Motor neuron (in vitro differentiated cells): Measurements from ENCODE around the gene UBE2E2. TPM values are rescaled to one million over a fixed set of nuclear protein-coding genes. Genes with fewer than 3 reads are reported as not detected.

Source experiments
- ATAC-seq, 8 experiments: fragments of 200-7000 bp; cut with Tn5 transposase; replicated peaks in 6 of 8; 2 replicates each; pipeline ENCODE4 v1.8.0; 2021; ENCODE audit warnings: mild to moderate bottlenecking in 8 of 8, moderate library complexity in 8 of 8
- H3K27ac ChIP-seq, 2 donors: fragments of 250-450 bp; sonication (Bioruptor Pico); 2 replicates each; pipeline ENCODE4 v1.9.0; 2021; ENCODE audit warnings: antibody characterized with exemption in 2 of 2, mild to moderate bottlenecking in 2 of 2, moderate library complexity in 1 of 2
- H3K4me1 ChIP-seq, 2 donors: fragments of 250-450 bp; sonication (Bioruptor Pico); replicated peaks in 1 of 2; 2 replicates each; pipeline ENCODE4 v1.6.1; 2021; ENCODE audit warnings: antibody characterized with exemption in 2 of 2, mild to moderate bottlenecking in 2 of 2, moderate library complexity in 1 of 2
- H3K4me3 ChIP-seq, 5 donors: fragments of 250-450 bp; sonication (Bioruptor Pico); 2 replicates each; pipeline ENCODE4 v1.9.0; 2021; ENCODE audit warnings: antibody characterized with exemption in 5 of 5, mild to moderate bottlenecking in 5 of 5, moderate library complexity in 4 of 5
- WGBS, 10 experiments: fragments of 450-650 bp; shearing (Covaris generic); methylation state at CpG; one replicate each; pipeline ENCODE4 v1.0.0; 2022; 5-methylcytosine and 5-hydroxymethylcytosine counted together
- in situ Hi-C, 9 experiments: fragments of 400-800 bp; cut with MboI; loops; one replicate each; pipeline ENCODE4 v1.15.0; 2021; ENCODE audit warnings: low sequenced_read_pairs in 9 of 9, low pct_unique_long_range_greater_than_20kb in 2 of 9; ENCODE audit not compliant: unreplicated experiment in 9 of 9
- total RNA-seq, 8 experiments: library from RNA; unstranded; fragments of 300-600 nt; gene quantifications; 2 replicates each; pipeline versions ENCODE4 v1.2.3 to v1.2.4, GENCODE V29; 2022

Gene UBE2E2
- total RNA-seq, 8 experiments from 2014 or later, result 21.8 to 56.8 (median 46.5) TPM

DNA sequence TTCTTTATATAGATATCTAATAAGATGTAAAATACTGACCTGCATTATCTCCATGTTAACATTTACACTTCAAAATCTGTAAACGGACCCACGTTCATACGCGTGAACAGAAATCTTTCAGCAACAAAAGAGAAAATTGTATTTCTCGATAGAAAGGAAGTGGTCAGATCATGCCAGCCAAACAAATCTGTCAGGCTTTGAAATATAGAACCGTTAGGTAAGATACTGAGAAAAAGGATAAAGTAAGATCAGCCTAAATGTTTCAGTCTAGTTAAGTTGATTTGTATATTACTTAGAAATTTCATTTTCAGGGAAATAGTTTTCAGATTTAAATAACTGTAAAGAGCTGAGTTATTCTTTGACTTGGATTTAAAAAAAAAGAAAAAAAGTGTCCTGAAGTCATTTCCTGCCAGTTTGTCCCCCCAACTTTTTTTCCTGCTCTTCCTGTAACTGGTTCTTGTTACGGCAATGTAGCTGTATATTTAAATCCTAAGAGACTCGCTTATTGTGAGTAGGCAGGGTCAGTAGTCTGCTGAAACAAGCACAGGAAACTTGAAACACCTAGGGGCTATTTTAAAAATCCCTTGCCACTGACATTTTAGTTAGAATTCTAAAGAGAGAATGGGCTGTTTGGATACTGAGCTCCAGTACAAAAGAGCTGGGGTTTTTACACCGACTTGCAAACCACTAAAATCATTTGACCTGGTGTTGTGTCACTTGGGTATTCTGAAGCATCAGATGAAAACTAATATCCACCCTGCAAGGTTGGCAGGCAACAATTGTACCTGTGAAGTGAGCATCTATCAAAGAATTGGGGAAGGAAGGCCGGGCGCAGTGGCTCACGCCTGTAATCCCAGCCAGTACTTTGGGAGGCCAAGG, 237.5 kb downstream of the UBE2E2 start:
- Histone ChIP-seq H3K27ac (no peak overlapping the region), H3K4me3 (no peak overlapping the region), H3K4me1 (peaks cover 2 to 21% of the 10 kb centered on the region in 2 donors)
- in situ Hi-C loops, result no loop called here
- no peak for ATAC-seq
- WGBS, 10 experiments, result 67 to 100% (median 95%) methylated on average over 1 to 12 of the region's 12 CpGs

- ATAC-seq, result peak in 5 of 8 experiments; percentile 27 to 69 (median 64)
- in situ Hi-C loops, result no loop called here
- no peak overlapping the region for H3K4me3 ChIP-seq
- H3K4me1 ChIP-seq, result peaks cover 0 to 10% of the 10 kb centered on the region in 2 donors
- WGBS, 10 experiments, result 50 to 92% (median 68%) methylated on average over 2 to 4 of the region's 4 CpGs
- H3K27ac ChIP-seq, result no peak overlapping the region
These were observed 239.7 kb downstream of the UBE2E2 start for GRCh38 chr3:23442598-23443383.

GRCh38 chr3:23444386-23444785, 241.3 kb downstream of the UBE2E2 start:
- H3K4me1 ChIP-seq, result peaks cover 0 to 7% of the 10 kb centered on the region in 2 donors
- 88 to 100% (median 100%) methylated on average over 1 of the region's 1 CpG; no CpG with 5 or more reads in 6 of the 10 experiments for WGBS, 10 experiments
- H3K4me3 ChIP-seq, result no peak overlapping the region
- in situ Hi-C loops, result no loop called here
- no peak overlapping the region for H3K27ac ChIP-seq
- ATAC-seq, result no peak

GRCh38 chr3:23446301-23446700, 243.2 kb downstream of the UBE2E2 start:
- in situ Hi-C loops, result no loop called here
- no peak for ATAC-seq
- Histone ChIP-seq H3K4me1 (peaks cover 0 to 7% of the 10 kb centered on the region in 2 donors), H3K27ac (no peak overlapping the region), H3K4me3 (no peak overlapping the region)
- WGBS, 10 experiments, result 83 to 100% (median 93%) methylated on average over 1 to 3 of the region's 3 CpGs; no CpG with 5 or more reads in 1 of the 10 experiments

DNA sequence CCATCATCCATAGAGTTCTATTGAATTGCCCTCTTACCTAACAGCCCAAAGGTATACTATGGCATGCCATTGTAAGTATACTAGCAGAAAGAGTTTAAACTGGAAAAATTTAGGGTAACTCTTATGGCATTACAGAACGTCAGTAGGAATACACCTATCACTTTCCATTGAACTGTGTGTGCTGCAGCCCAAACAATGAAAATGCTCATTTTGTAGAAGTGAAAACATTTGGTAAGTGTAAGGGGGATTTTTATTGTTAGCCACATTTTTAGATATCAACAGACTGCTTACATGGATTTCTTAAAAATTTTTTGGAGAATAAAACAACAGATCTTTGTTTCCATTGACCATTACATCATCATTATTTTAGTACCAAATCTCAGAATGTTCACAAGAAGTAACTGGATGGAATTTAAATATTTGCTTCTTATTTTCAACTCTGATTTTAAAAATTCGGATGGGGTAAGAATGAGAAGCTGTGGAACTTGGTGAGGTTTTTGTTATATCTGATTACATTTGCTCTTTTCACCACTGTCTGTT, 245.9 kb downstream of the UBE2E2 start:
- Histone ChIP-seq H3K4me3 (no peak overlapping the region), H3K4me1 (peaks cover 0 to 7% of the 10 kb centered on the region in 2 donors), H3K27ac (no peak overlapping the region)
- in situ Hi-C loops, result no loop called here
- 27 to 100% (median 93%) methylated on average over 1 to 2 of the region's 2 CpGs; no CpG with 5 or more reads in 1 of the 10 experiments for WGBS, 10 experiments
- ATAC-seq, result no peak

- no peak overlapping the region for H3K4me3 ChIP-seq
- H3K4me1 ChIP-seq, result peaks cover 0 to 7% of the 10 kb centered on the region in 2 donors
- no peak overlapping the region for H3K27ac ChIP-seq
- in situ Hi-C loops, result no loop called here
- 23 to 100% (median 89%) methylated on average over 1 to 2 of the region's 2 CpGs; no CpG with 5 or more reads in 1 of the 10 experiments for WGBS, 10 experiments
- no peak for ATAC-seq
These were observed 246.9 kb downstream of the UBE2E2 start for GRCh38 chr3:23450051-23450450.

- peaks cover 0 to 7% of the 10 kb centered on the region in 2 donors for H3K4me1 ChIP-seq
- 80 to 100% (median 95%) methylated on average over 1 to 2 of the region's 2 CpGs; no CpG with 5 or more reads in 1 of the 10 experiments for WGBS, 10 experiments
- in situ Hi-C loops, result no loop called here
- no peak overlapping the region for H3K4me3 ChIP-seq
- H3K27ac ChIP-seq, result no peak overlapping the region
- ATAC-seq, result no peak
These were observed 247.7 kb downstream of the UBE2E2 start for GRCh38 chr3:23450806-23451205.

GRCh38 chr3:23452408-23452807, 249.3 kb downstream of the UBE2E2 start:
- 83 to 100% (median 95%) methylated on average over 1 of the region's 1 CpG; no CpG with 5 or more reads in 2 of the 10 experiments for WGBS, 10 experiments
- in situ Hi-C loops, result no loop called here
- no peak overlapping the region for H3K27ac ChIP-seq
- H3K4me3 ChIP-seq, result no peak overlapping the region
- peaks cover 0 to 7% of the 10 kb centered on the region in 2 donors for H3K4me1 ChIP-seq
- ATAC-seq, result no peak

- WGBS, 10 experiments, result 10 to 100% (median 55%) methylated on average over 1 to 3 of the region's 3 CpGs
These were observed 252.0 kb downstream of the UBE2E2 start for GRCh38 chr3:23455084-23455483.

DNA sequence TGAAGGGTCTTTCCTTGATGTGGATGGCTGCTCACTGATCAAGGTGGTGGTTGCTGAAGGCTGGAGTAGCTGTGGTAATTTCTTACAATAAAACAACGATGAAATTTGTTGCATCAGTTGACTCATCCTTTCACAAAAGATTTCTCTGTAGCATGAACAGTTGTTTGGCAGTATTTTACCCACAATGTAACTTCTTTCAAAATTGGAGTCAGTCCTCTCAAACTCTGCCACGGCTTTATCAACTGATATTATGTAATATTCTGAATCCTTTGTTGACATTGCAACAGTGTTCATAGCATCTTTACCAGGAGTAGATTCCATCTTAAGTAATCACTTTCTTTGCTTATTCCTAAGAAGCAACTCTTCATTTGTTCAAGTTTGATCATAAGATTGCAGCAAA, 252.6 kb downstream of the UBE2E2 start:
- Histone ChIP-seq H3K27ac (no peak overlapping the region), H3K4me1 (peaks cover 0 to 2% of the 10 kb centered on the region in 2 donors), H3K4me3 (no peak overlapping the region)
- no peak for ATAC-seq
- WGBS, 10 experiments, result 0 to 97% (median 55%) methylated on average over 1 to 2 of the region's 2 CpGs; no CpG with 5 or more reads in 4 of the 10 experiments
- in situ Hi-C loops, result no loop called here

More at GRCh38 chr3:23455084-23455483, 252.0 kb downstream of the UBE2E2 start:
- H3K4me3 ChIP-seq, result no peak overlapping the region
- H3K4me1 ChIP-seq, result peaks cover 0 to 2% of the 10 kb centered on the region in 2 donors
- in situ Hi-C loops, result no loop called here
- ATAC-seq, result peak in 3 of 8 experiments; percentile 30 to 79 (median 73)
- no peak overlapping the region for H3K27ac ChIP-seq

DNA sequence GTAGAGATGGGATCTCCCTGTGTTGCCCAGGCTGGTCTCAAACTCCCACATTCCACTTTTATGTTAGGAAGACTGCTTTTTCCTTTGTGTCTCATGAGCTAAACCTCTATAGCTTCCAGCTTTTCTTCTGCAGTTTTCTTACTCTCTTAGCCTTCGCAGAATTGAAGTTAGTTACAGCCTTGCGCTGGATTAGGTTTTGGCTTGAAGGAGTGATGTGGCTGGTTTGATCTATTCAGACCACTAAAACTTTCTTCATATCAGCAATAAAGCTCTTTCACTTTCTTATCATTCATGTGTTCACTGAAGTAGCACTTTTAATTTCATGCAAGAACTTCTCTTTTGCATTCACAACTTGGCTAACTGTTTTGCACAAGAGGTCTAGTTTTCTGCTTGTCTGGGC, 254.6 kb downstream of the UBE2E2 start:
- Histone ChIP-seq H3K4me1 (peaks cover 0 to 2% of the 10 kb centered on the region in 2 donors), H3K4me3 (no peak overlapping the region), H3K27ac (no peak overlapping the region)
- ATAC-seq, result no peak
- WGBS, 10 experiments, result 94 to 100% (median 100%) methylated on average over 1 to 2 of the region's 2 CpGs; no CpG with 5 or more reads in 1 of the 10 experiments
- in situ Hi-C loops, result no loop called here

GRCh38 chr3:23459465-23459864, 256.3 kb downstream of the UBE2E2 start:
- no peak overlapping the region for H3K27ac ChIP-seq
- H3K4me1 ChIP-seq, result peaks cover 0 to 2% of the 10 kb centered on the region in 2 donors
- no peak overlapping the region for H3K4me3 ChIP-seq
- WGBS, 10 experiments, result 14 to 76% (median 60%) methylated on average over 1 to 3 of the region's 3 CpGs
- in situ Hi-C loops, result no loop called here
- ATAC-seq, result peak in 3 of 8 experiments; percentile 71 to 93 (median 76)
